GM18867 (cell line): ENCODE measurements around the gene NFYC.
A peak's percentile ranks its signal among the peaks of the same experiment; 100 is the strongest.
"Not testable (repeated sequence)": the region's sequence is repeated elsewhere in the genome, so short reads cannot be mapped to it uniquely, and the experiment has no call there.

Source experiments
- ATAC-seq: cut with Tn5 transposase; IDR thresholded peaks from one replicate; pipeline ENCODE4 v1.9.1; 2021; ENCODE audit warnings: mild to moderate bottlenecking, moderate library complexity; ENCODE audit not compliant: unreplicated experiment

Gene NFYC

GRCh38 chr1:40704817-40705733 lies 13.6 kb downstream of the NFYC start:
- no peak for ATAC-seq

GRCh38 chr1:40706626-40707025 lies 15.1 kb downstream of the NFYC start:
- no peak for ATAC-seq

GRCh38 chr1:40708750-40709099 lies 17.2 kb downstream of the NFYC start:
- ATAC-seq = peak; percentile 67

GRCh38 chr1:40709100-40709801 lies 17.7 kb downstream of the NFYC start:
- ATAC-seq = peak; percentile 87

- ATAC-seq = no peak
Observed at GRCh38 chr1:40709802-40710278, 18.3 kb downstream of the NFYC start.

GRCh38 chr1:40710581-40711315 lies 19.2 kb downstream of the NFYC start:
- ATAC-seq = no peak

GRCh38 chr1:40711465-40712404 lies 20.2 kb downstream of the NFYC start:
- ATAC-seq = no peak

- ATAC-seq = no peak
Observed at GRCh38 chr1:40712405-40712944, 21.0 kb downstream of the NFYC start.

GRCh38 chr1:40712997-40713396 lies 21.5 kb downstream of the NFYC start:
- ATAC-seq = no peak

- no peak for ATAC-seq
Observed at GRCh38 chr1:40715491-40716059, 24.1 kb downstream of the NFYC start.

GRCh38 chr1:40717065-40717464 lies 25.6 kb downstream of the NFYC start:
- no peak for ATAC-seq

GRCh38 chr1:40717955-40718354 lies 26.5 kb downstream of the NFYC start:
- ATAC-seq = no peak

- ATAC-seq = no peak
Observed at GRCh38 chr1:40720493-40720892, 29.0 kb downstream of the NFYC start.

GRCh38 chr1:40722622-40723021 lies 31.1 kb downstream of the NFYC start:
- ATAC-seq = no peak

- ATAC-seq = no peak
Observed at GRCh38 chr1:40723196-40723955, 31.9 kb downstream of the NFYC start.

GRCh38 chr1:40727662-40728061 lies 36.2 kb downstream of the NFYC start:
- not testable (repeated sequence) for ATAC-seq

- not testable (repeated sequence) for ATAC-seq
Observed at GRCh38 chr1:40729316-40729862, 37.9 kb downstream of the NFYC start.

GRCh38 chr1:40732756-40733301 lies 41.3 kb downstream of the NFYC start:
- ATAC-seq = no peak
